T1000 (cell line): ENCODE data around the gene USP46.

Experiments used
- DNase-seq: peaks from one replicate; lab custom pipeline; 2025; ENCODE audit warnings: mixed read lengths; lab: John Stamatoyannopoulos, UW

The USP46 gene

GRCh38 chr4:52573551-52573950 is 85.5 kb downstream of the USP46 start:
- no peak for DNase-seq

- DNase-seq: no peak
Measured at GRCh38 chr4:52572936-52573485, 86.1 kb downstream of the USP46 start.

- no peak for DNase-seq
Measured at GRCh38 chr4:52568351-52568750, 90.8 kb downstream of the USP46 start.

GRCh38 chr4:52566136-52567031 is 92.7 kb downstream of the USP46 start:
- no peak for DNase-seq

GRCh38 chr4:52560844-52561280 is 98.2 kb downstream of the USP46 start:
- DNase-seq: no peak

GRCh38 chr4:52555356-52555716 is 103.8 kb downstream of the USP46 start:
- DNase-seq: no peak

GRCh38 chr4:52554612-52555355 is 104.3 kb downstream of the USP46 start:
- no peak for DNase-seq

- DNase-seq: peak; percentile 7
Measured at GRCh38 chr4:52552778-52553177, 106.3 kb downstream of the USP46 start.

- no peak for DNase-seq
Measured at GRCh38 chr4:52551487-52551886, 107.6 kb downstream of the USP46 start.

GRCh38 chr4:52550186-52550585 is 108.9 kb downstream of the USP46 start:
- no peak for DNase-seq

GRCh38 chr4:52548818-52549570 is 110.1 kb downstream of the USP46 start:
- no peak for DNase-seq

GRCh38 chr4:52546449-52546848 is 112.7 kb downstream of the USP46 start:
- DNase-seq: no peak

GRCh38 chr4:52545099-52546069 is 113.7 kb downstream of the USP46 start:
- peak; percentile 63 for DNase-seq
